ENCODE measurements around the gene APBA2.

Gene APBA2

DNA sequence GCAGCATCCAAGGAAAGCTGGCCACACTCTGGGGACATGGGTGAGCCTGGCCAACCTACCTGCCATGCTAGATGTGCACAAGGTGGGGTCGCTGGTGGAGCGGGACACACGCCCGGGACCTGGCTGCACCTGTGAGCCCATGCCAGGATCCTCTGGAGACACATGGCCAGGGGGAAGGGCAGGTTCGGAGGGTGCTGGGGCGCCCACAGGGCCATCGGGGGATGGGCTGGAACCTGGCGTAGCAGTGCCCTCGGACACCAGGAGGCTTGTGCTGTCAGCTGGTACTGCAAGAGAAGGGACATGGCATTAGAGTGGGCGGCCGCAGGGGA, 240.4 kb downstream of the APBA2 start:
- no peak for DNase-seq

DNA sequence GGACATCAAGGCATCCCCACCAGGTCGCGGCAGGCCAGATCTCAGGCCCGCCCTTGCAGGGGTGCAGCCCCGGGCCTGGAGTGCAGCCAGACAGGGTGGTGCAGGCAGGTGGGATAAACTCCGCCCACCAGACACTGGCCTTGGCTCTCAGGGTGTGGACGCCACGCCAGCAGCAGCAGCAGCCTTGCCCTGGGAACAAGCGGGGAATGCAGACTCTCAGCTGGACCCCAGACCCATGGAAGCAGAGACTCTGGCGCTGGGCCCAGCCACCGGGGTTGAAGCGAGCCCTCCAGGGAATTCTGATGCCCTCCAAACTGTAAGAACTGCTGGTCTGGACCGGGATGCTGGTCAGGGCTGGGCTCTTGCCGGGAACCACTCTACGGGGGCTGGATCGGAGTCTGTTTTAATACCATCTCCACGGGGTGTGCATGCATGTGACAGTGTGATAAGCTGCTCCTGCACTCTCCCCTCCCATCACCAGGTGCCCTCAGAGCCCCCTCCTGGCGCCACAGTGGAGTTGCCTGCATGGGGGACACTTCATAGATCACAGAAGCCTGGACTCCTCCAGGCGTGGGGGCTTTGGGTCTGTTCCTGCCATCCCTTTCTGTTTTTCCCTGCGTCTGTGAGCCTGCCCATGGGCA, 241.2 kb downstream of the APBA2 start:
- no peak for DNase-seq

DNA sequence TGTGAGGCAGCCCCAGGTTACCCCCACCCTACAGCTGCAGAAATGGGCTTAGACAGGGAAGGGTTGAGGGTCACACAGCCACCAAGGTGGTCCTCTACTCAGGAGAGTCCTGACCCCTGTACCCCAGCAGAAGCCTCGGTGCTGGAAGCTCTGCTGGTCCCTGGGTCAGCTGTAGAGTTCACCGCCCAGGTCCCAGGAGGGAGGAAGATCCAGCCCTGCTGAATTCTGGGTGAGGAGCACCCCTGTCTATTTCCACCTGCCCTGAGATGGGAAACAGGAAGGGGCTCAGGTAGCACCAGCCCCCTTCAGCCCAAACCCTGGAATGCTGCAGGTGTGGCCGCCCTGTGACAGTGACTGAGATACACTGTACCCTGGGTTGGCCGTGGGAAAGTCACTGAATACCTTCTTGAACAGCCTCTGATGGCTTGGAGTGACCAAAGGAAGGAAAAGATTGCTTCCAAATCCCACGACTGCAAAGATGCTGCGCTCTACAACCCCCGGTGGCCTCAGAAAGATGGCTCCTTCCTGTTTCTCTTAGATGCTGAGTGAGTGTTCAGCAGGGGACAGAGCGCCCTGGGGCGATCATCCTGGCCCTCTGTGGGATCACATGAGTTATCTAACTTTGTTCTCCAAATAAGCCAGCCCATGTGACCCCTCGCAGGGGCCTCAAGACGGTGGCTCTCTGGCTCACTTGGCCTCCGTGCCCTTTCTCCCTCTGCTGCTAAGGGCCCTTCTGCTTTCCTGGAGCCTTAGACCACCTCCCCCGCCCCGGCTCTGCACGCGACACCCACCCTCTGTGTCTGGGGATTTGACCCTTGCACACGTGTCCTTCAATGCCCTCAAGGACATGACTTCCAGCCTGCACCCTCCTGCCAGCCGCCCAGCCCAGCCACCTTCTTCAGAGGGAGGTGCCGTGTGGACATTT, 242.0 kb downstream of the APBA2 start:
- DNase-seq: no peak

DNA sequence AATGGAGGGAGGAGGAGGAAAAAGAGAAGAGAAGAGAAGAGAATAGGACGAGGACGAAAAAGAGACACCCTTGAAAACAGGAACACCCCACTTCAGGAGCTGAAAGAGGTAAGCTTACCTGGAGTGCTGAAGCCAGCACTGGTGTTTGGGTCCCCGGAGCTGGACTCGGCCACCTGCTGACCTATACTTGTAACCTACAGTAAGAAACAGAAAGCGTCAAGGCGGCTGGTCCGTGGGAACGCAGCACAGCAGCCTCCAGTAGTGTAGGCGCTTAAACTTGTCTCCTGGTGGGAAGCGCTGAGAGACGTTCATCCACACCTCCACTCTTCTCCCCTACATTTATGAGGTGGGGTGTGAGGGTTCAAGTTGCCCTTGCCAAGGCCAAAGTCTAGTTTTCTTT, 242.9 kb downstream of the APBA2 start:
- DNase-seq: no peak

DNA sequence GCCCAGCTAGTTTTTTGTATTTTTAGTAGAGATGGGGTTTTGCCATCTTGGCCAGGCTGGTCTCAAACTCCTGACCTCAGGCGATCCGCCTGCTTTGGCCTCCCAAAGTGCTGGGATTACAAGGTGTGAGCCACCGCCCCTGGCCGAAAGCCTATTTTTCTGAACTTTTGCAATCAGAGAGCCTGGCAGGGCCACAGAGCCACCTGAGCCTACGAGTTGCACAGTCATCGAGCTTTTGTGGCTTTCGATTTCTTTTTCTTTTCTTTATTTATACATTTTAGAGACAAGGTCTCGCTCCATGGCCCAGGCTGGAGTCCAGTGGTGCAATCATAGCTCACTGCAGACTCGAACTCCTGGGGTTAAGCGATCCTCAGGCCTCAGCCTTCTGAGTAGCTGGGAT, 243.4 kb downstream of the APBA2 start:
- DNase-seq: no peak

DNA sequence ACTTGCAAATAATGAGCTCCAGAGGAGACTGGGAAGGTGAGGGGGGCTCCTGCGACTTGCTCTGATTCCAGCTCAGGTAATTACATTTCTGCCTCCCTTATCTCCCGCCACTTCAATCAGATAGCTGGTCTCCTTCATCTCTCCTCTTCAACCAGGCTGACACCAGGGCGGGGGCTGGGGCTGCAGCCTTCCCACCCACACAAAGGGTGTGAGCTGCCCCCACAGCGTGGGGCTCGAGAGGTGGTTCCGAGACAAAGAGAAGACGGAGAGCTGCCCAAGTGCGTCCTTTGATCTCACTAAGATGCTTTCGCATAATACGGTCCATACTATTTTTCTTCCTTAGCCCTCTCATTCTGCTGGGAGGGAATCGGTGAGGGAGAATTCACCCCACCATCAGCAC, 244.2 kb downstream of the APBA2 start:
- no peak for DNase-seq

DNA sequence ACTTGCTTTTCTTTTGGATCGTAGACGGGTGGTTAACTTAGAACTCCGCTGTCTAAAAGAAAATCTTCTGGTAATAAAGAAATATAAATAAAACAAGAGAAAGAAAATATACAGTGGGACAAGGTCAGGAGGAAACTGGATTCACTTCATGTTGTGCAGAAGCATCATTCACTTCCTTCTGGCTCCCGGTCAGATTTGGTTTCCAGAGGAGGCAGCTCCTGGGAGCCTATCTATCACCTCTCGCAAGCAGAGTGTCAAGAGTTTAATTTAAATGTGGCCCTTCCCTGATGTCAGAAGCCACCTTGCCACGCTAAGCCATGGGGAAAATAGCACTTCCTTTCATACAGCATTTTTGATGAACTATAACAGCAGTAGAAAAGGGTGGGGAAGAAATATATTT, 244.7 kb downstream of the APBA2 start:
- DNase-seq: no peak

DNA sequence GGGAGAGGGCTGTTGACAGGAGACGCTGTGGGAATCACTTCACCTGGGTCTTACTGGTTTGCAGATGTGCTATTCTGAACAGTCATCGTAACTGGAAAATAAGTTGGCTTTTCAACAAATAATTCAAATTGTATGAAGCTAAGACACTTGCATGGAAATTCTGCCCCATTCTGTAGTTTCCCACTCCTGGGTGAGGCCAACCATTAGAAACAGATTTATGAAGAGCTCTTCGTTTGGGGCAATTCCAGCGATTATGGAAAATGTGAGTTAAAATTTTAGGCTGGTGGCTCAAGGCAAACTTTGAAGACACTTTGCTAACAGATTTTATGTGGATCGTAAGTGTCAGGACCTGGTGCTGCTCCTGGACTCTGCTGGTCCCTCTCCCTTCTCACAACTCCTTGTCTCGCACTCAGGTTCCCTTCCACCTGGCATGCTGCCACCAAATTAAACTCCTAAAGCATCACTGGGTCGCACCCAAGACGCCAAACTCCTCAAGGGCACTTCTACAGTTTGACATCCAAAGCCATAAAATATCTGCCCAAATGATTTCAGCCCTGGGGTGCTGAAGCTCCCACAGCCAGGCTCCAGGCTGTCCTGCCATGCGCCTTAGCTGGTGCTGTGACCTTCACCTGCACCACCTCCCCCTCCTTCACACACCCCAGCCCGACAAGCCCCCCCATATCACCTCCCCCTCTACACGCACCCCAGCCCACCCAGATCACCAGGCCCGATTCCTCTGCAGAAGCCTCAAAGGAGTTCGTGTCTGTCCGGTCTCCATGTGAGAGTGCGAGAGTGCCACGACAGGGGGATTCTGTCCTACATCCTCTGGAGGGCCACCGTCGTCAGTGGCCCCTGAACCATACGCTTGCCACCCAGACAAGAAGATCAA, 245.4 kb downstream of the APBA2 start:
- no peak for DNase-seq

DNA sequence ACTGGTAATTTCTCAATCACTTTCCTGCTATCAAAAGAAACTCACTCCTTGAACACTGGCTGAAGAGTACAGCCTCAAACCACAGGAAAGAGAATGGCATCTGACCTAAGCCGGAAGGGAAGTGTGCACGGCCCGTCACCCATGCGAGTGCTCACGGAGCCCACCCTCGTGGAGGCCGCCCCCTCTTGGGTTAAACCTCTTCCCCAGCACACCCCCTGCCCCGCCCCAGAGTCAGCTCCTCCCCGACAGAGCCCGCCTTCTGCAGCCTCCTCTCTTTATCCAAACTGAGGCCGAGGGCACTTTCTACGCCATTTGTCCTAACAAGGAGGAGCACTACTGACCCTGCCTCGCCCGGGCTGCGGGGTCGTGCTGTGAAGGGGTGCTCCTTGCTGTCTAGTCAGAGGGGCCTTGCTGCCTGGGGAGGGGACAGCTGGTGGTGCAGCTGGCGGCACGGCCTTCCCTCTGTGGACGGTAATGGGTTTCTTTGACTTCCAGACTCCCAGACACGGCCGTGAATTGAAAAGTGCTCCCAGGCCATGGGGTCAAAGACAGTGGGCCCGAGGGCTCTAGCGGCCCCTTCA, 246.2 kb downstream of the APBA2 start:
- no peak for DNase-seq

DNA sequence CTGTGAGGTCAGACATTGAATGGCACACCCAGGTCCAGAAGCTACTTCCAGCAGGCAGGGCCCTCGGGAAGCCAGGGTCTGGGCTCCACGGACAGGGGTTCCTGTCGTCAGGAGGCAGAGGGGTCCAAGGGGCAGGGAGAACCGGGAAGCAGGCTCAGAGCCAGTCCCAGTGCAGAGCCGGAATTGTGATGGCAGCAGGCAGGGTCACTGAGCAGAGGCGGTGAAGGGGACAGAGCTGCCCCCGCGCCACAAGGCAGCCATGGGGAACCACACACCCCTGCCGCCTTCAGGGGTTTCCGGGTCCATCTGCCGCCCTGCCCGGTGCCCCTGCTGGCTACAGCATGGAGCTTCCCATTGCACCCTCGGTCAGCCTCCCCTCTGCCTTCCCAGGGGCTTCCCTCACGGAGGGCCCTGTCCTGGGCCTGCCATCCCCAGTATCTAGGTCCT, 247.0 kb downstream of the APBA2 start:
- DNase-seq: no peak

DNA sequence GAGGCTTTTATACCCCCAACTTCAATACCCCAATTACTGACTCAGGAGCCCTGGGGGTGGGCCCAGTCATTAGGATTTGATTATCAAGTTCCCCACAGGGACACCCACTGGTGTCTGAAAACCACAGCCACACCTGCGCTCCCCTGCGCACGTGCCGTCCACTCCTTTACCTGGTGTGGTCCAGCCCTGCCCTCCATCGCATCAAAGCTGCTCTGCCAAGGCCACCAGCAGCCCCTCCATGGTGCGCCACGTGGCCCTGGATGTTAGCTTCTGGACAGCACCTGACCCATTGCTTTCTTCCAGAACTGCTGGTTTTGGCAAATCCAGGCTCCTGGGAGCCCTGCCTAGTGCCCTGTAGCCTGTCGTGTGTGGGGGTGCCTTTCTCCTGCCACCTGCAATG, 247.5 kb downstream of the APBA2 start:
- no peak for DNase-seq

DNA sequence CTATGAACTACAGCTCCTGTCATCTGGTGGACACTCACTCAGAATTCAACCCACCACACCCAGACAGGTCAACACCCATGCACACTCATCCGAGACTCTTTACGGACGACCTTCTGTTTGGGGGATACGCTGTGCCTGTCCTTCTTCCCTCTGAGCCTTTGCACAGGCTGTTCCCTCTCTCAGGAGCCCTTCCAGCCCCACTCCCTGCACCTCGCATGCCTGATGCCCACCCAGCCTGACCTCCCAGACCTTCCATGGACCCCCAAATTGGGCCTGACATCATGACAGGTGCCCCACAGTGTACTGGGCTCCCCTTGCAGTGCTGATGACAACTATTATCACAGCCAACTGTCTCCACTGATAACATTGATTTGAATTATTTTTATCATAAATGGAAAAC, 248.0 kb downstream of the APBA2 start:
- DNase-seq: no peak

DNA sequence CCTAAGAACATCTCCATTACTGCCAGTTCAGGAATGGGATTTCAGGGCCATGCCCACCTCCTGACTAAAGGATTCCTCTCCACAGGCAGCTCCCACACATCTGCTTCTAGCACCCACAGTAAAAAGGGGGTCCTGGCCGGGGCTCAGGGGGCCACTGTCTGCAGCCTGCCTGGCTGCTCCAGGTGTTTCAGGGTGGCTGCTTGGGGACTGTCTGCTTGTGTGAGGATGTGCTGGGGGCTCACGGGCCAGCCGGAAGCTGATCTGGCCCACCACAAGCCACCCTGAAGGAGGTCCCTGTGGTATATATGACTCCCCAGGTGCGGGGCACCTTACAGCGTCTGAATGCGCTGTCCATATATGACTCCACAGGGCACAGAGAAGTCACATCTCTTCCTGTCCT, 248.5 kb downstream of the APBA2 start:
- DNase-seq: no peak

DNA sequence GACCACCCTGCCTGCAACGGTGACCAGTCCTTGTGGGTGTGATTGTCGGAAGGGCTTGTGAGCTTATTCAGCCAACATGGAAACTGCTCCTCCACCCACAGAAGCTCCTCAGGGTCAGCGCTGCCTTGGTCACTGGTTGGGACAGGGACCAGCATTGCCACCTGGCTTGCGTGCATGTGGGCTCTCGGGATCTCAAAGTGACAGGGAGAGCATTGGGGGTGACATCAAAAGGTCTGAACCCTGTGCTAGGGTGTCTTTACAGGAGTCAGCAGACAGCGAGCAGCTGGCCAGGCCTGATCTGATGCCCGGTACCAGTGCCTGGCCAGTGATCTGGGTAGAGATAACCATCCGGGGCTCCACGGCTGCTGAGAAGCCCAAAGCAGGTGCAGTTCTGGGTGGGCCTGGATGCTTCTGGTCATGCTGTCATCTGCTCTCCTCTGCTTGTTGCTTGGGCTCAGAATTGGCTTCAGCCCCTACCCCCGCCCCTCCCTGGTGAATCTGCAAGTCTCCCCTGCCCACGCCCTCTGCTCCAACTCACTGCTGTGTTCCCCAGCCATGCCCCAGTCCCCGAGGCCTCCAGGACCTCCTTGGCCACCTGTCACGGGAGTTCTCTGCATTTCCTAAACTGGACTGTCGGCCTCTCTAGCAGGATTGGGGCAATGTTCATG, 249.0 kb downstream of the APBA2 start:
- no peak for DNase-seq

DNA sequence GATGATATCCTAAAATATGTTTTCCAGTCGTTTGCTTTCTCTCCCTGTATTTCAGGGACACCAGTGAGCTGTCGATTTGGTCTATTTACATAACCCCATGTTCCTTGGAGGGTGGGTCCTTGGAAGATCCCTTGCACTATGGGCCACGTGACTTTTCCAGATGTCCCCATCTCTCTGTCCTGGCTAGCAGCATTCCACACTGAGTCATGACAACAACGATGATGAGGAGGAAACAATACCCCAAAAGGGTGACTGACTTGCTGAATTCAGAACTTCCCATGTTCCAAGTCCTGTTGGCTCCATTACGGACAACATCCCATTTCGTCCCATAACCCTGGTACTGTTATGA, 249.5 kb downstream of the APBA2 start:
- no peak for DNase-seq

DNA sequence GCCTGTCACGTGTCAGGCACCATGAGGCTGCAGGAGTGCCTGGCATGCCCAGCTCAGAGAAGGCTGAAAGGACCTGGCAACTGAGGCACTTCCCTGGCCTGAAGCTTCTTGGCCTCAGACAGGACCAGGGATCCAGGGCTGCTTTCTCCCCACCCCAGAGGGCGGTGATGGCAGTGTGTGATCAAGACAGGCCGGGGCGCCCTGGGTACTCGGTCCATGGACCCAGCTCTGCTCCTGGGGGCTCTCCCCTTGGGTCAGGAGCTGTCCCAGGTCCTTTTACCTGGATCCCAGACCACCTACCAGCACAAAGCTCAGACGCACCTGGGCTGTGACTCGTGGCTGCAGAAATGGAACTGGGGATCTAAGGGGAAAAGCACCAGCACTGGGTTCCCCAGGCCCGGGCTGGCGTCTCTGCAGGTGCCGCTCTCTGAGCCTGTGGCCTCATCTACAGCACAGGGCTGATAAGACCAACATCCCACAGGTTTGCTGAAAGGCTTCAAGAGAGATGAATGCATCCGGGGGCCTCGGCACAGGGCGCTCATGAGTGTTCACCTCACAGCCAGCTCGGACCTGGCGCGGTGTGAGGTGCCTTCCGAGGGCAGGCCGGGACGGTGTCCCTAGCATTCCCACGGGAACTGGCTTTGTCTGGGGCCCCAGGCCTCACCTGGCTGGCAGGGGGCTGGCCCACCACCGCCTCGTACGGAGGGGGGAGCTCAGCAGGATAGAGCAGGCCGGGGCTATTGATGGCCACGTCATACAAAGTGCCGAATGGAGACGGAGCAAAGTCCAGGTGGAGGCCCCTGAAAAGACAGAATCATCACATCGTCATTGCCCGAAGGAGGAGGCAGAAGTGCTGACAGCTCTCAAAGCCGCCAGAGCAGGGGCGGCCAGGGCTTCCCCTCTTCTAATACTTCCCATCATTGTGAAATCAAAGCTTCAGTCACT, 250.2 kb downstream of the APBA2 start:
- no peak for DNase-seq

DNA sequence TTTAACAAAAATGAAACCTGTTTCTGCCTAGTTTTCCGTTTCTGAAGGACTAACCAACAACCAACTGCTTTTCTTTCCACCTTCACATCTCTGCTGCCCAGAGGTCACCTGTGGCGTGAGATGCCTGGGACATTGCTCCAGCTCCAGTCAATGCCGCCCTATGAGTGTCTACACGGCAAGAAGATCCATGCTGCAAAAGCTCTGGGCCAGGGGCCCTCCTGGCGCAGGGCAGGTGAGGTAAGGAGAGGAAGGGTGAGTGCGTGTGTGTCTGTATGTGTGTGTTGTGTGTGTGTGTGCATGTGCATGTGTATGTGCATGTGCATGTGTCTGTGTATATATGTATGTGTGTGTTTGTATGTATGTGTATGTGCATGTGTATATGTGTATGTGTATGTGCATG, 252.5 kb downstream of the APBA2 start:
- DNase-seq: no peak

DNA sequence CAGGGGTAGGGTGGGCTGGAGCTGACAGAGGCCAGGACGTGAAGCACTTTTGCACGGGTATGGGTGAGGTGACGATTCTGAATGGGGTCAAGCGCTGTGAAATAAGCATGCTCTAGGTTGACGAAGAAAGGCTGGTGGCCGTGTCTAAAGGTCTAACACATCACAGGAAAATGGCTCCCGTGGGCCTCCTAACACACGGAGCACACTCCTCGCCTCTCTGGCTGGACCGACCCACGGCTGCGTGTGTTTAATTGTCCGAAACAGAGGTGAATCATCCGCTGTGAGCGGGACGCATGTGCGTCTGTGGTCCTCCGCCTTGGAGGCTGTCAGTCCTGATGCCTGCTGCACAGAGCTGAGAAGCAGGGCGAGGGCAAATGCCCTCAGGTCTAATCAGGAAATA, 253.3 kb downstream of the APBA2 start:
- no peak for DNase-seq

DNA sequence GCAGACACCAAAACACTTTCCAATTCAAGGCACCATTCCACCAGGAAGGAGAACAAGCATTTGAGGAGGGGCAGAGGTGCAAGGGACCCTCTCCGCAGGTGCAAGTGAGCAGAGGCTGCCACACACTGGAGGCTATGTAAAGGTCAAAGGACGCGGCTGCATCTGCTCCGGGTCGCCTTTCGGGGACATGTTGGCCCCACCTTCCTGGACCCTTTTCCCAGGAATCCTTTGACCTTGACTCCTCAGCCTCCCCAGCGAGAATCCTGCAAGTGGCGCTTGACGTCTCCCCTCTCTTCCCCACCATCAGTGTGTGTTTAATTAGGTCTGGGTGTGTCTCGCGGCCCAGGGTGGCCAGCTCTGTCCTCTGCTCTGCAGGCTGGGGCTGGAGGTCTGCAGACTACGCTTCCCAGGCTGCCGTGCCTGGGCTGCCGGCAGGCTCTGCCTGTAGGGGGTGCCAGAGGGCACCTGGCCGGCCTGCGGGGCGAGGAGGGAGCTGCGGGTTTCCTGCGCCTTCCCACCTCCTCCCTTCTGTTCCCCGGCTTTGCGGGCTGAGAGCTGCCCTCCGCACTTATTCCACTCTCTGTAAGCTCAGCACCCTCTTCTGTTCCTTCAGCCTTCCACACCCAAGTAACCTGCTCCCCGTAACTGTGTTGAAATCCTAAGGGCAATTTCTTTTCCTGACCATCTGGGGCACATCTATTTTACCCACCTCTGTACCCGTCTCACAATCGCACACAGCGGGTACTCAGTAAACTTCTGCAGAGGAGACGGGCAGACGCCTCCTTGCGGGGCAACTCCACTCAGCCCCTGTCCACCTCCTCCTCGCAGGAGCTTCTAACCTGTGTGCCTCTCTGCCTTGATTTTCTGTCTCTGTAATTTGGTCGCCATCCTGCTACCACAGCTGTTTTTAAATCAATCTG, 254.0 kb downstream of the APBA2 start:
- DNase-seq: peak; percentile 75 to 78
